Measurements from ENCODE around the gene GARIN5B.

Gene GARIN5B

GRCh38 chr19:55387736-55388497, 24.9 kb upstream of the GARIN5B start:
- peak overlapping the region; percentile 95 to 97 for H3K4me3 ChIP-seq (replicated peaks in 1 of 2; ENCODE audit: low read depth in 2 of 2, low read length in 2 of 2)
- DNase-seq (ENCODE audit: low read depth in 2 of 2): no peak
- TF ChIP-seq, protein P1, sequence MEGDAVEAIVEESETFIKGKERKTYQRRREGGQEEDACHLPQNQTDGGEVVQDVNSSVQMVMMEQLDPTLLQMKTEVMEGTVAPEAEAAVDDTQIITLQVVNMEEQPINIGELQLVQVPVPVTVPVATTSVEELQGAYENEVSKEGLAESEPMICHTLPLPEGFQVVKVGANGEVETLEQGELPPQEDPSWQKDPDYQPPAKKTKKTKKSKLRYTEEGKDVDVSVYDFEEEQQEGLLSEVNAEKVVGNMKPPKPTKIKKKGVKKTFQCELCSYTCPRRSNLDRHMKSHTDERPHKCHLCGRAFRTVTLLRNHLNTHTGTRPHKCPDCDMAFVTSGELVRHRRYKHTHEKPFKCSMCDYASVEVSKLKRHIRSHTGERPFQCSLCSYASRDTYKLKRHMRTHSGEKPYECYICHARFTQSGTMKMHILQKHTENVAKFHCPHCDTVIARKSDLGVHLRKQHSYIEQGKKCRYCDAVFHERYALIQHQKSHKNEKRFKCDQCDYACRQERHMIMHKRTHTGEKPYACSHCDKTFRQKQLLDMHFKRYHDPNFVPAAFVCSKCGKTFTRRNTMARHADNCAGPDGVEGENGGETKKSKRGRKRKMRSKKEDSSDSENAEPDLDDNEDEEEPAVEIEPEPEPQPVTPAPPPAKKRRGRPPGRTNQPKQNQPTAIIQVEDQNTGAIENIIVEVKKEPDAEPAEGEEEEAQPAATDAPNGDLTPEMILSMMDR (IDR thresholded peaks at IDR 0.05; ENCODE audit: low read depth, low read length): no peak

DNA sequence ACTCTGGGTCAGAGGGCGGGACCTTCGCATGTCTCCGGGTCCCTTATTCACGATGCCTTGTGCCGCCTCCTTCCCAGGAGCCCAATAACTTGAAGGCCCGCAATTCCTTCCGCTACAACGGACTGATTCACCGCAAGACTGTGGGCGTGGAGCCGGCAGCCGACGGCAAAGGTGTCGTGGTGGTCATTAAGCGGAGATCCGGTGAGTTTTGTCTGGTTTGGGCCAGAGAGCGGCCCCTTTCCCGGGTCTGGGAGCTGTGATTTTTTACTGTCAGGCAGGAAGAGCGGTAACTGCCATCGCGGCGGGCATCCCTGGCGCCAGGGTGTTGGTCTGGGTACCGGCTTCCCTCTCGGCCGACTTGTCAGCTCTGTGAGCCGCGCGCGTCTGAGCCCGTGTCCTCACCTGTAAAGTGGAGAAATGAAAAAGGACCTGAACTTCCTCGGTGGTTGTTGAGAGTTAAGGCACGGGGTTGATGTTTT, 23.5 kb upstream of the GARIN5B start:
- no peak for DNase-seq (ENCODE audit: low read depth in 2 of 2)
- TF ChIP-seq, protein P1 (IDR thresholded peaks at IDR 0.05; ENCODE audit: low read depth, low read length): no peak
- H3K4me3 ChIP-seq (replicated peaks in 1 of 2; ENCODE audit: low read depth in 2 of 2, low read length in 2 of 2): peak overlapping the region; percentile 95 to 97

- TF ChIP-seq, protein P1 (IDR thresholded peaks at IDR 0.05; ENCODE audit: low read depth, low read length): no peak
- peak; percentile 99 for DNase-seq (ENCODE audit: low read depth in 2 of 2)
- peak within 1 kb of the TSS; percentile 95 to 97 for H3K4me3 ChIP-seq (replicated peaks in 1 of 2; ENCODE audit: low read depth in 2 of 2, low read length in 2 of 2)
Measured at GRCh38 chr19:55385724-55386492, 22.8 kb upstream of the GARIN5B start, which contains the start of gene RPL28. RPL28 (plus strand) TSS chr19:55385932; CDS start chr19:55386358, 426 bp downstream.

DNA sequence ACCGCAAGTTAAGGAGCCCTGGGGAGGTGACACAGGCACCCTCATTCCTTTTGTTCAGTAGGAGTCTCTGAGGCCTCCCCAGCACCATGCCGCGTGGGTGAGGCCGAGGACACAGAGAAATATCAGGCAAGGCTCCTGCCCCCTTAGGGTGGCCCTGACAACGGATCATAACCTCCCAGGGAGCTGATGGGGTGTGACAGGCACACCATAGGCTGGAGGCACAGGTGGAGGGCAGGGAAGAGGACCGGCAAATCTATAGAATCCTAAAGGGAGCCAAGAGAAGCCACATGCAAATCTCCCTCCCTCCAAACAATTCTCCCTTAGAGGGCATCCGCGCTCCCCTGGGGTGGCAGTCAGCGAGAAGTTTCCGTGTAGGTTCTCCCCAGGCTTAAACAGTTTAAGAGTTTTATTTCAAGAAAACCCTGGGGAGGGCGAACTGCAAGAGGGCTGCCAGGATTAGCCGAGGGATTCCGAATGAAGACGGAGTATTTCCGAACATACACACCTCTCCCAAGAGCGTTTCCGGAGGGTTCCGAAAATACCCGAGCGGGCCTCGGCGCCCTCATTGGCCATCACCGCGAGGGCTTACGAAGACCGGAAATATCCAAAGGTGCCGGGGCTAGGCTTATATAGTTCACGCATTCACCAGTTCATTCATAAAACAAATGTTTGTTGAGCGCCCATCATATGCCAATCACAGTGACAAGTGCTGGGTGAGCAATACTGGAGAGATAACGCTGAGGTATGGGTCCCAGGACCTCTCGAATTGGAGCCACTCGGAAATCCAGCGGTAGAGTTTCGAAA, 22.1 kb upstream of the GARIN5B start:
- peak; percentile 97 to 98 for DNase-seq (ENCODE audit: low read depth in 2 of 2)
- H3K4me3 ChIP-seq (replicated peaks in 1 of 2; ENCODE audit: low read depth in 2 of 2, low read length in 2 of 2): peak overlapping the region; percentile 46 to 97
- TF ChIP-seq, protein P1 (IDR thresholded peaks at IDR 0.05; ENCODE audit: low read depth, low read length): no peak

DNA sequence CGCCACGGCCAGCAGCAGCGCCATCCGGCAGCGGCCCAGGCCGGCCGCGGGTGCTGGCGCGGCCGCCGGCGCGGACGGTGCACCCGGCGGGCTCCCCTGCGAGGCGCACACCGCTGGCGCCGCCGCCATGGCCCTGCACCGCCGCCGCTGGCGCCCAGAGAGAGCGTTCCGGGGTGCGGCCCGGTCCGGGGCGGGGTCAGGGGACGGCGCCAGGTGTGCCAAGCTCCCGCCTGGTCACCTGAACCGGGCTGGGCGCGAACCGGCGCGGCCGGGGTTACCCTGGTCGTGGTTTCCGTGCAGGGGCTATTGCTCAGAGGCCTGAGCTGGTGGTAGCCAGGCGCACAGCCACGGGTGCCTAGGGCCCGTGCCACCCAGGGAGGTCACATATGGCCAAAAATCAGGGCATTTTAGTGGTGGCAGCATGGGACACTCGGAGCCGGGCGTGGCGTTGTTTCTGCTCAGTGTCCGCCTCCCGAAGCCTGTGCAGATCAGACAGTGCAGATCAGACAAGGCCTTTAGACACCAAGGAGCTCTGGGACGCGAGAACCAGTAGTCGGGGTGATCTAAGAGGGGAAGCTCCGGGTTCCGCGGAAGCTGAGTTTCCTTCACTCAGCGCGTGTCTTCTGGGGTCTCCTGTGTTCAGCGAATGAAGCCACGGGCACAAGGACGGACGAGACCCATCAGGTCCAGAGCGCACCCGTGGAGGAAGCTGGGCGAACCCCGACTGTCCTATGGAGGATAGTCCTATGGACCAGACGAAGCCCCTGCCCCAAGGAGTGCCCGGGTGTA, 21.3 kb upstream of the GARIN5B start, which contains the start of gene TMEM238:
Gene TMEM238 (minus strand): TSS at position 162 of the 789 bp plus-strand sequence. CDS start 33 bp downstream, at position 129.
- no peak for DNase-seq (ENCODE audit: low read depth in 2 of 2)
- peak within 1 kb of the TSS; percentile 30 to 97 for H3K4me3 ChIP-seq (replicated peaks in 1 of 2; ENCODE audit: low read depth in 2 of 2, low read length in 2 of 2)
- TF ChIP-seq, protein P1 (IDR thresholded peaks at IDR 0.05; ENCODE audit: low read depth, low read length): no peak
